Tibial nerve (tissue), 4 donors: Measurements from ENCODE around the gene VEGFA. TPM values are rescaled to one million over a fixed set of nuclear protein-coding genes. Genes with fewer than 3 reads are reported as not detected.

Experiments used
- DNase-seq, 2 donors: peaks; one replicate each; pipeline ENCODE4 v3.0.0-alpha.2; 2019; ENCODE audit warnings: low spot score in 2 of 2
- H3K27ac ChIP-seq, 4 donors: fragments of 200-600 bp; sonication (generic) in 3 of 4; one replicate each; pipeline ENCODE4 v1.5.1; 2017 to 2019; ENCODE audit warnings: mild to moderate bottlenecking in 1 of 4
- H3K27me3 ChIP-seq, 2 donors: fragments of 200-600 bp; sonication (generic) in 1 of 2; one replicate each; pipeline versions ENCODE4 v1.5.1 to v1.6.0; 2017 to 2019
- H3K36me3 ChIP-seq, 3 donors: fragments of 200-600 bp; sonication (generic); one replicate each; pipeline ENCODE4 v1.5.1; 2018 to 2019
- H3K4me1 ChIP-seq, 4 donors: fragments of 200-600 bp; sonication (generic) in 3 of 4; one replicate each; pipeline ENCODE4 v1.5.1; 2017 to 2019
- H3K4me3 ChIP-seq, 4 donors: fragments of 200-600 bp; sonication (generic) in 3 of 4; one replicate each; pipeline ENCODE4 v1.5.1; 2017 to 2019; ENCODE audit warnings: mild to moderate bottlenecking in 1 of 4, moderate library complexity in 1 of 4
- H3K9me3 ChIP-seq, 4 donors: fragments of 200-600 bp; sonication (generic) in 3 of 4; one replicate each; pipeline ENCODE4 v1.5.1; 2017 to 2019
- CTCF ChIP-seq, 5 experiments: fragments of 200-600 bp in 3 of 5; fragments of 450-650 bp in 2 of 5; sonication (generic) in 3 of 5; IDR thresholded peaks; one replicate each; pipeline ENCODE4 v1.5.1; 2016 to 2019; ENCODE audit warnings: antibody characterized with exemption in 5 of 5, mild to moderate bottlenecking in 3 of 5, moderate library complexity in 2 of 5
- EP300 ChIP-seq, 2 donors: sonication (generic); formaldehyde crosslinking; IDR thresholded peaks; one replicate each; pipeline ENCODE4 v1.6.1; 2017; ENCODE audit warnings: antibody characterized with exemption in 2 of 2, mild to moderate bottlenecking in 1 of 2
- POLR2A ChIP-seq, 2 donors: fragments of 450-650 bp; IDR thresholded peaks; one replicate each; pipeline ENCODE4 v1.6.1; 2017; ENCODE audit warnings: antibody characterized with exemption in 2 of 2, mild to moderate bottlenecking in 2 of 2, moderate library complexity in 2 of 2
- WGBS, 2 donors: methylation state at CpG; one replicate each; pipeline ENCODE4 v1.1.5; 2018; 5-methylcytosine and 5-hydroxymethylcytosine counted together
- total RNA-seq, 4 donors: library from RNA; depleted of rRNA; stranded (reverse); fragments of >200 nt; gene quantifications; one replicate each; pipeline ENCODE4 v1.1.0, GENCODE V29; 2016

The VEGFA gene
- total RNA-seq, 4 donors from 2014 or later = 175 to 220 (median 177) TPM

- Histone ChIP-seq H3K9me3 (no peaks in the 10 kb centered on the region), H3K4me1 (peaks cover 0 to 48% (median 26%) of the 10 kb centered on the region in 4 donors), H3K27ac (peak overlapping the region; percentile 92 to 95 (median 92)), H3K27me3 (no peaks in the 10 kb centered on the region), H3K4me3 (peak overlapping the region; percentile 57 to 91 (median 84)), H3K36me3 (no peaks in the 10 kb centered on the region)
- no peak for TF ChIP-seq CTCF (IDR thresholded peaks at IDR 0.05)
- peak in 1 of 2 donors; percentile 9 for TF ChIP-seq POLR2A (IDR thresholded peaks at IDR 0.05)
- TF ChIP-seq EP300 (IDR thresholded peaks at IDR 0.05) = no peak
- 0 to 1% methylated on average over 74 to 76 of the region's 84 CpGs for WGBS, 2 donors
- peak in 1 of 2 donors; percentile 31 for DNase-seq
Observed at GRCh38 chr6:43770372-43771209, 580 bp downstream of the VEGFA start.

GRCh38 chr6:43771210-43771857, 1.3 kb downstream of the VEGFA start:
- WGBS, 2 donors = 0% methylated on average over 10 to 38 of the region's 66 CpGs
- H3K9me3 ChIP-seq = no peaks in the 10 kb centered on the region
- H3K27ac ChIP-seq = peak overlapping the region; percentile 92 to 95 (median 92)
- TF ChIP-seq CTCF (IDR thresholded peaks at IDR 0.05) (peak in 2 of 5 experiments; percentile 19 to 25), EP300 (IDR thresholded peaks at IDR 0.05) (peak in 1 of 2 donors; percentile 74), POLR2A (IDR thresholded peaks at IDR 0.05) (no peak)
- peak in 1 of 2 donors; percentile 41 for DNase-seq
- peaks cover 0 to 56% (median 30%) of the 10 kb centered on the region in 4 donors for H3K4me1 ChIP-seq
- peaks cover 0 to 4% (median 0%) of the 10 kb centered on the region in 3 donors for H3K36me3 ChIP-seq
- H3K4me3 ChIP-seq = peak overlapping the region; percentile 57 to 91 (median 84)
- H3K27me3 ChIP-seq = no peaks in the 10 kb centered on the region

- no peak for TF ChIP-seq CTCF (IDR thresholded peaks at IDR 0.05)
- no peak for TF ChIP-seq EP300 (IDR thresholded peaks at IDR 0.05)
- peak in 1 of 2 donors; percentile 8 for TF ChIP-seq POLR2A (IDR thresholded peaks at IDR 0.05)
- no peaks in the 10 kb centered on the region for H3K27me3 ChIP-seq
- WGBS, 2 donors = 10 to 11% methylated on average over 22 to 27 of the region's 48 CpGs
- DNase-seq = peak; percentile 55 to 64
- H3K9me3 ChIP-seq = no peaks in the 10 kb centered on the region
- H3K27ac ChIP-seq = peak overlapping the region; percentile 92 to 95 (median 92)
- H3K36me3 ChIP-seq = peaks cover 0 to 12% (median 0%) of the 10 kb centered on the region in 3 donors
- peaks cover 0 to 58% (median 30%) of the 10 kb centered on the region in 4 donors for H3K4me1 ChIP-seq
- H3K4me3 ChIP-seq = peak overlapping the region; percentile 57 to 91 (median 84)
Observed at GRCh38 chr6:43771858-43772680, 2.1 kb downstream of the VEGFA start.

GRCh38 chr6:43772681-43773049, 2.7 kb downstream of the VEGFA start:
- Histone ChIP-seq H3K9me3 (no peaks in the 10 kb centered on the region), H3K4me3 (peak overlapping the region; percentile 57 to 91 (median 84)), H3K27ac (peak overlapping the region; percentile 10 to 95 (median 92)), H3K27me3 (no peaks in the 10 kb centered on the region), H3K36me3 (peaks cover 0 to 17% (median 0%) of the 10 kb centered on the region in 3 donors), H3K4me1 (peaks cover 0 to 58% (median 30%) of the 10 kb centered on the region in 4 donors)
- TF ChIP-seq EP300 (IDR thresholded peaks at IDR 0.05) (no peak), CTCF (IDR thresholded peaks at IDR 0.05) (no peak), POLR2A (IDR thresholded peaks at IDR 0.05) (no peak)
- DNase-seq = no peak
- WGBS, 2 donors = 33 to 43% methylated on average over 5 to 7 of the region's 7 CpGs
